Spleen (tissue), 7 donors: ENCODE data around the gene ACSF3.
"Not testable (repeated sequence)": the region's sequence is repeated elsewhere in the genome, so short reads cannot be mapped to it uniquely, and the experiment has no call there.

Source experiments
- POLR2A ChIP-seq, 3 donors: fragments of 450-650 bp; IDR thresholded peaks; one replicate each; pipeline ENCODE4 v1.5.1; 2017; ENCODE audit warnings: antibody characterized with exemption in 3 of 3, mild to moderate bottlenecking in 1 of 3
- POLR2AphosphoS5 ChIP-seq, 3 donors: sonication (generic); formaldehyde crosslinking; IDR thresholded peaks; one replicate each; pipeline ENCODE4 v1.5.1; 2017; ENCODE audit warnings: antibody characterized with exemption in 3 of 3
- TF ChIP-seq, protein P1 (sequence below), 11 experiments: fragments of 200-600 bp in 7 of 11; fragments of 450-650 bp in 4 of 11; sonication (generic) in 4 of 11; IDR thresholded peaks in 8 of 11; conservative IDR thresholded peaks in 3 of 11; 1 replicate in 7 of 11; 2 replicates in 4 of 11; pipeline versions ENCODE4 v1.4.0 to v1.8.0; 2016 to 2021; ENCODE audit warnings: antibody characterized with exemption in 11 of 11, inconsistent platforms in 4 of 11, mild to moderate bottlenecking in 1 of 11
- donor health status: DM: no; HTN: no; CAD: no; lungs with moderate emphysema.
- donor health status: DM: no; HTN: no; CAD: no.
- donor health status: DM: no; HTN: no; CAD: no.

DNA sequence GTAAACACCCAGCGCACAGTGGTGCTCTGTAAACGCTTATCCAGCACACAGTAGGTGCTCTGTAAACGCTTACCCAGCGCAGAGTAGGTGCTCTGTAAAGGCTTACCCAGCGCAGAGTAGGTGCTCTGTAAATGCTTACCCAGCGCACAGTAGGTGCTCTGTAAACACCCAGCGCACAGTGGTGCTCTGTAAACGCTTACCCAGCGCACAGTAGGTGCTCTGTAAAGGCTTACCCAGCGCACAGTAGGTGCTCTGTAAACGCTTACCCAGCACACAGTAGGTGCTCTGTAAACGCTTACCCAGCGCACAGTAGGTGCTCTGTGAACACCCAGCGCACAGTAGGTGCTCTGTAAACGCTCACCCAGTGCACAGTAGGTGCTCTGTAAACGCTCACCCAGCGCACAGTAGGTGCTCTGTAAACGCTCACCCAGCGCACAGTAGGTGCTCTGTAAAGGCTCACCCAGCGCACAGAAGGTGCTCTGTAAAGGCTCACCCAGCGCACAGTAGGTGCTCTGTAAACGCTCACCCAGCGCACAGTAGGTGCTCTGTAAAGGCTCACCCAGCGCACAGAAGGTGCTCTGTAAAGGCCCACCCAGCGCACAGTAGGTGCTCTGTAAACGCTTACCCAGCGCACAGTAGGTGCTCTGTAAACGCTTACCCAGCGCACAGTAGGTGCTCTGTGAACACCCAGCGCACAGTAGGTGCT, 92.4 kb downstream of the ACSF3 start:
- TF ChIP-seq, protein P1, sequence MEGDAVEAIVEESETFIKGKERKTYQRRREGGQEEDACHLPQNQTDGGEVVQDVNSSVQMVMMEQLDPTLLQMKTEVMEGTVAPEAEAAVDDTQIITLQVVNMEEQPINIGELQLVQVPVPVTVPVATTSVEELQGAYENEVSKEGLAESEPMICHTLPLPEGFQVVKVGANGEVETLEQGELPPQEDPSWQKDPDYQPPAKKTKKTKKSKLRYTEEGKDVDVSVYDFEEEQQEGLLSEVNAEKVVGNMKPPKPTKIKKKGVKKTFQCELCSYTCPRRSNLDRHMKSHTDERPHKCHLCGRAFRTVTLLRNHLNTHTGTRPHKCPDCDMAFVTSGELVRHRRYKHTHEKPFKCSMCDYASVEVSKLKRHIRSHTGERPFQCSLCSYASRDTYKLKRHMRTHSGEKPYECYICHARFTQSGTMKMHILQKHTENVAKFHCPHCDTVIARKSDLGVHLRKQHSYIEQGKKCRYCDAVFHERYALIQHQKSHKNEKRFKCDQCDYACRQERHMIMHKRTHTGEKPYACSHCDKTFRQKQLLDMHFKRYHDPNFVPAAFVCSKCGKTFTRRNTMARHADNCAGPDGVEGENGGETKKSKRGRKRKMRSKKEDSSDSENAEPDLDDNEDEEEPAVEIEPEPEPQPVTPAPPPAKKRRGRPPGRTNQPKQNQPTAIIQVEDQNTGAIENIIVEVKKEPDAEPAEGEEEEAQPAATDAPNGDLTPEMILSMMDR (IDR thresholded peaks at IDR 0.05 in 8 of 11, conservative IDR thresholded peaks at IDR 0.05 in 3 of 11): not testable (repeated sequence)
- TF ChIP-seq POLR2AphosphoS5, POLR2A (IDR thresholded peaks at IDR 0.05): not testable (repeated sequence)
